Thymus (tissue), 11 donors: ENCODE measurements around the gene KIAA1217. TPM values are rescaled to one million over a fixed set of nuclear protein-coding genes. Genes with fewer than 3 reads are reported as not detected.

Experiments used
- DNase-seq, 9 donors: peaks; one replicate each; pipeline ENCODE4 v3.0.0-alpha.2; 2013; ENCODE audit warnings: low spot score in 9 of 9, low read depth in 6 of 9, missing footprints in 1 of 9
- H3K27ac ChIP-seq, 2 donors: one replicate each; pipeline ENCODE4 v1.5.1; 2013; ENCODE audit warnings: control low read depth in 1 of 2, low read depth in 1 of 2, low read length in 1 of 2, mild to moderate bottlenecking in 1 of 2, moderate library complexity in 1 of 2
- H3K27me3 ChIP-seq, 2 donors: one replicate each; pipeline ENCODE4 v1.5.1; 2013; ENCODE audit warnings: low read length in 1 of 2; ENCODE audit not compliant: control insufficient read depth in 2 of 2, insufficient read depth in 1 of 2
- H3K36me3 ChIP-seq, 2 donors: one replicate each; pipeline ENCODE4 v1.5.1; 2013; ENCODE audit warnings: low read length in 1 of 2, mild to moderate bottlenecking in 1 of 2, moderate library complexity in 1 of 2; ENCODE audit not compliant: control insufficient read depth in 2 of 2, insufficient read depth in 2 of 2
- H3K4me1 ChIP-seq, 2 donors: one replicate each; pipeline ENCODE4 v1.5.1; 2013; ENCODE audit warnings: low read length in 2 of 2; ENCODE audit not compliant: control insufficient read depth in 2 of 2, insufficient read depth in 2 of 2
- H3K4me3 ChIP-seq, 2 donors: one replicate each; pipeline ENCODE4 v1.5.1; 2013; ENCODE audit warnings: low read length in 2 of 2, control low read depth in 1 of 2, mild to moderate bottlenecking in 1 of 2
- H3K9me3 ChIP-seq, 2 donors: one replicate each; pipeline ENCODE4 v1.5.1; 2013; ENCODE audit warnings: low read length in 1 of 2, mild to moderate bottlenecking in 1 of 2; ENCODE audit not compliant: control insufficient read depth in 2 of 2, insufficient read depth in 1 of 2
- WGBS: extraction: QIAGEN DNeasy Blood & Tissue Kit; methylation state at CpG from one replicate; pipeline ENCODE4 v1.1.7; 2013; 5-methylcytosine and 5-hydroxymethylcytosine counted together
- polyA plus RNA-seq: library from polyadenylated mRNA; stranded (reverse); fragments of 200-250 nt; gene quantifications from one replicate; pipeline ENCODE4 v1.2.3, GENCODE V29; 2013
- total RNA-seq: library from RNA; stranded (reverse); fragments of 120-200 nt; gene quantifications from one replicate; pipeline ENCODE4 v1.2.4, GENCODE V29; 2013
- donor health status: healthy.

The KIAA1217 gene
- total and polyA plus RNA-seq, 2 donors: 9.7 to 30.5 TPM

DNA sequence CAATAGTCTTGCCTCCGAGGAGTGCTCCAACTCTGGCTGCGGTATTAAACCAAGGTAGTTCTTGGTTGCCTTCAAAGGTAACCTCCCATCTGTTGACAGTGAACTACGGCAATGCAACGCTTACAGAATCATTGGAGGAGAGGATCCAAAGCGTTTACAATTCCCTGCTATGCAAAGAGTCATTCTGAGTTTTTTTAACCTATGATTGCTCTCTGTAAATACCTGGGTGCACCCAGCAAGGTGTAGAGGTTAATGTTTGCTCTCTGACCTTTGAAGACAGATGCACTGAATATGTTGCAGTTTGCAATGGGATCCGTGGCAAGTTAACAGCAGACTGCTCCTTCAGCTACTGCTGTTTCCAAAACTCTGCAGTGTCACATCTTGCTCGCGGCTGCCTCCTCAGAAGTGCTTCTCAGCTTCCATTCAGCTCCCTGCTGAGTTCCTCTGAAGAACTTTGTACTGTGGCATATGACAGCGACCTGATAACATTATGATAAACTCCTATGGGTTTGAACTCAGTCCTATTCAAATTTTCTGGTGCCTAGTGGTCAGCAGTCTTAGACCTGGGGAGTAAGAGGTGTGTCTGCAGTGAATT lies 29.0 kb downstream of the KIAA1217 start:
- WGBS: 58% methylated on average over 9 of the region's 9 CpGs
- no peaks in the 10 kb centered on the region for H3K27me3 ChIP-seq
- H3K27ac ChIP-seq: peak overlapping the region; percentile 27 to 72
- H3K36me3 ChIP-seq: no peaks in the 10 kb centered on the region
- H3K4me1 ChIP-seq: no peaks in the 10 kb centered on the region
- no peak for DNase-seq
- no peaks in the 10 kb centered on the region for H3K9me3 ChIP-seq
- no peak overlapping the region for H3K4me3 ChIP-seq

DNA sequence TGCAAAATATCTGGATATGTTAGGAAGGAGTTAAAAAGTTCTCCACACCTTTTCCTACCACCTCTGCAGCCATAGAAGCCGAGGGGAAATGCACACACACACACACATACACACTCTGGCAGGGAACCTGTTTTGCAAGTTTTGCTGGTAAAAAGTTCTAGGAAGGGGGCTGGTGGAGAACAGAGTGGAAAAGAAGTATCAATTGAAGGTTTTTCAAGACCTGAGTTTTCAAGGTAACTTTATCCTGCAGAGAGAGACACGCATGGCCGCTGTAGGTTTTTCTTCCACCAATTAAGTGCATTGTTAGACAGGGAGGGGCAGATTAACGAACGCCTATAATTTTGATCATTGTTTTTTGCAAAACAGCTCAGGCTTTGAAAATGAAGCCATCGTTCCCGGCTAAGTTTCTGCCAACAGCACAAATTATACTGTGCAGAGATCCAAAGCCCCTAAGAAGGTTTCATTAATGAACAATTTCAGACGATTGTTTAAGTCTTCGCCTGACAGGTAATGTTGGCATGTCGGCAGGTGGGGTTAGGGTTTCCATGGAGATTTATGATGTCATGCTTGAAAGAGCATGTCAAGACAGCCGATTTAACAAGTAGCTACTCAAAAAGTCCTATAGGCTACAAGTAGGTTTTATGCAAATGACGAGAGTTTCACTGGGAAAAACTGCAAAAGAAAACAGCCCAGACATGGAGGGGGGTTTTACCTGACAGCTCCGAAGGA lies 29.7 kb downstream of the KIAA1217 start:
- peak in 1 of 9 donors; percentile 29 for DNase-seq
- WGBS: 48% methylated on average over 13 of the region's 13 CpGs
- peak overlapping the region in 1 of 2 donors; percentile 72 for H3K27ac ChIP-seq

GRCh38 chr10:24239289-24240040 lies 30.5 kb downstream of the KIAA1217 start:
- H3K27me3 ChIP-seq: no peaks in the 10 kb centered on the region
- 47% methylated on average over 10 of the region's 10 CpGs for WGBS
- H3K27ac ChIP-seq: peak overlapping the region in 1 of 2 donors; percentile 72
- H3K9me3 ChIP-seq: no peaks in the 10 kb centered on the region
- no peaks in the 10 kb centered on the region for H3K36me3 ChIP-seq
- no peaks in the 10 kb centered on the region for H3K4me1 ChIP-seq
- H3K4me3 ChIP-seq: peak overlapping the region; percentile 9 to 24
- DNase-seq: no peak

More for the DNA sequence above, 29.7 kb downstream of the KIAA1217 start:
- H3K9me3 ChIP-seq: no peaks in the 10 kb centered on the region
- no peaks in the 10 kb centered on the region for H3K27me3 ChIP-seq
- H3K4me1 ChIP-seq: no peaks in the 10 kb centered on the region
- no peaks in the 10 kb centered on the region for H3K36me3 ChIP-seq
- peak overlapping the region; percentile 9 to 24 for H3K4me3 ChIP-seq

GRCh38 chr10:24240041-24240751 lies 31.3 kb downstream of the KIAA1217 start:
- Histone ChIP-seq H3K27me3 (no peaks in the 10 kb centered on the region), H3K36me3 (no peaks in the 10 kb centered on the region), H3K9me3 (no peaks in the 10 kb centered on the region), H3K4me3 (peak overlapping the region; percentile 9 to 24), H3K27ac (peak overlapping the region; percentile 72 to 76), H3K4me1 (no peaks in the 10 kb centered on the region)
- DNase-seq: no peak
- 73% methylated on average over 8 of the region's 8 CpGs for WGBS

GRCh38 chr10:24241536-24242040 lies 32.6 kb downstream of the KIAA1217 start:
- Histone ChIP-seq H3K4me1 (no peaks in the 10 kb centered on the region), H3K36me3 (no peaks in the 10 kb centered on the region), H3K9me3 (no peaks in the 10 kb centered on the region), H3K4me3 (no peak overlapping the region), H3K27ac (peak overlapping the region in 1 of 2 donors; percentile 32), H3K27me3 (no peaks in the 10 kb centered on the region)
- DNase-seq: no peak
- WGBS: 68% methylated on average over 5 of the region's 5 CpGs

DNA sequence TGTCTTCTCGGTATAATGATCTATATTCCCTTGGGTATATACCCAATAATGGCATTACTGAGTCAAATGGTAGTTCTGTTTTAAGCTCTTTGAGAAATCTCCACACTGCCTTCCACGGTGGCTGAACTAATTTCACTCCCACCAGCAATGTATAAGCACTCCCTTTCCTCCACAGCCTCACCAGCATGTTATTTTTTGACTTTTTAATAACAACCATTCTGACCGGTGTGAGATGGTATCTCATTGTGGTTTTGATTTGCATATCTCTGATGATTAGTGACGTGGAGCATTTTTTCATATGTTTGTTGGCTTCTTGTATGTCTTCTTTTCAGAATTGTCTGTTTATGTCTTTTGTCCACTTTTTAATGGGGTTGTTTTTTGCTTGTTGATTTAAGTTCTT lies 33.6 kb downstream of the KIAA1217 start:
- Histone ChIP-seq H3K27me3 (no peaks in the 10 kb centered on the region), H3K9me3 (no peaks in the 10 kb centered on the region), H3K4me1 (no peaks in the 10 kb centered on the region), H3K4me3 (no peak overlapping the region), H3K36me3 (no peaks in the 10 kb centered on the region), H3K27ac (no peak overlapping the region)
- DNase-seq: no peak
- 60% methylated on average over 4 of the region's 4 CpGs for WGBS

DNA sequence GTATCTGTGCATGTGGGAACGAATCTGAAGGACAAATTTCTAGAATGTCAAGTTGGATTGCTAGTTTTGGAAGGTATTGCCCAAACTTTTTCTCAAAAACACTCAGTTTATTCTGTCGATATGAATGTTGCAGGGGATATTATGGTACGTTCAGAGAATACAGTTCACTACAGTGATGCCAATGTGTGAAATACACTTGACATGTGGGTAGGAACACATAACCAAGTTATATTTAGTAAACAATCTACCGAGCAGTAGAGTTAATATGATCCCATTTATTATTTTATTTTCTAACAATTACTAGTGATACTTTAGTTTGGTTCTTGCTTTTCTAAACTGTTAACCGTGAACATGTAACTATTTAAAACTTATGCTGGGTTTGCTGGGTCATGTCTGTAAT lies 37.4 kb downstream of the KIAA1217 start:
- no peaks in the 10 kb centered on the region for H3K27me3 ChIP-seq
- H3K36me3 ChIP-seq: no peaks in the 10 kb centered on the region
- no peak for DNase-seq
- WGBS: 83% methylated on average over 5 of the region's 5 CpGs
- H3K27ac ChIP-seq: no peak overlapping the region
- H3K9me3 ChIP-seq: no peaks in the 10 kb centered on the region
- no peak overlapping the region for H3K4me3 ChIP-seq
- H3K4me1 ChIP-seq: no peaks in the 10 kb centered on the region

DNA sequence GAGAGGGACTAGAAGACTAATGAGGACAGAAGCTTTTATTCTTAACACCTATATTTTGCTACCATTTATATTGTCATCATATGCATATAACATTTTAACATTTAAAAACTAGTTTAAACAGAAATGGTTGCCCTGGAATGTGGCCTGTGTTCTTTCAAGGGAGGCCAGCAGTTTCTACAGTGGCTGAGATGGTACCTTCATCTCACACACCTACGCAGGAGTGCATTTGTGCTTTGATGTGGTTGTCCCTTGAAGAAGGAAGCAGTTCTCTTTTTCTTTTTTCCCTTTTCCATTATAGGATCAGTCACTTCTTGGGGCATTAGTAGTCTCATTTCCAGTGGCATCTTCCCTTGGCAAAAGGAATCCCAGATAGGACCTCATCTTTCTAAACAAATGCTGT lies 38.9 kb downstream of the KIAA1217 start:
- H3K27ac ChIP-seq: no peak overlapping the region
- H3K4me1 ChIP-seq: no peaks in the 10 kb centered on the region
- no peaks in the 10 kb centered on the region for H3K36me3 ChIP-seq
- 46% methylated on average over 1 of the region's 1 CpG for WGBS
- H3K9me3 ChIP-seq: no peaks in the 10 kb centered on the region
- no peak overlapping the region for H3K4me3 ChIP-seq
- no peak for DNase-seq
- no peaks in the 10 kb centered on the region for H3K27me3 ChIP-seq
